ENCODE data around the gene RNASE9.
"Not testable (repeated sequence)": the region's sequence is repeated elsewhere in the genome, so short reads cannot be mapped to it uniquely, and the experiment has no call there.

Gene RNASE9

DNA sequence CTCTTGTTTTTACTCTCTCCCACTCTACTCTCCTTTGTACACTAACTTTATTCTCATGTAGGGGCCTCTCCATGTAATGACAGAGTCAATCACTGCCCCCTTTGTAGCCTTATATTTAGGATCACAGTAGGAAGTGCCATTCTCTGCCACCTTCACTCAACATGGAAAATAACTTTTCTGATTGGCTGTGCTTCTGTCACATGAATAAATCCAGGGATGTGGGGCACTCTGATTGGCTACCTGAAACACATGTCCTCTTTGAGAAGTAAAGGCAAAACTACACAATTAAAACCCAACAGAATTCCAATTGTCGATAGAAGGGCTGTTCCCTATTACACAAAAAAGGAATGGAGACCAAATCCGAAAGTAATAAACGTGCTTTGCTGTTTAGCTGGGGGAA lies at the start of gene RNASE9:
Gene RNASE9 (minus strand): TSS at position 87 of the 400 bp plus-strand sequence.
- no peak for DNase-seq
- intact Hi-C loops (cut with DNase I), result no loop called here

DNA sequence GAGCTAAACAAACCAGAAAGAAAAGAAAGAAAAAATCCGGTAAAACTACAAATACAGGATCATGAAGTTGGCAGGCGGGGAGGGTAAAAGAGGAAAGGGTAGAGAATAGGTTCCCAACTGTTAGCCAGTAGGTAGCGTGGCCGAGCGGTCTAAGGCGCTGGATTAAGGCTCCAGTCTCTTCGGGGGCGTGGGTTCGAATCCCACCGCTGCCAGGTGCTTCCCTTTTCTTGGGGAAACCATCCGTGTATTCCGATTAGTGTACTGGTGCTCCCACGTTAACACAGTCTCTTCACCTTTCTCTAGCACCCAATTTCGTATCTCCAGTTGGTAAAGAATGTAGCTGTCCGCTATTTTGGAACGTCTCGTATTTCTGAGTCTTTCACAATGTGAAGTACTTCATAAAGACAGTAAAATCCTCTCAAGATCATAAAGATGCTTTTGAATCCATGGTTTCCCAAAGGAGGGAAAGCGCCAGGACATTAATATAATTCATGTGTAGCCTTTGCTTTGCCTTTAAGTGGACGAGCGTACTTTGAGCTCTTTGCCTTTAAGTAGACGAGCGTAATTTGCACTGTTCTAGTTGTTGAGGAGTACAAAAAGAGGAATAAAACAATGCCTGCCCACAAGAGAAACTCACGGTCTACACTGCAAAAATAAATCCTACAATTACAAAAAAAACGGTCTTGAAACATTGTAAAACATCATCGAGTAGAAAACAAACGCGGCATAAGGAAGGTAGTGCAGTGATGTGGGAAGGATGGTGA lies 49.3 kb upstream of the RNASE9 start:
- intact Hi-C loops (cut with DNase I), result no loop called here
- DNase-seq, result peak; percentile 64 to 97 (median 78)

DNA sequence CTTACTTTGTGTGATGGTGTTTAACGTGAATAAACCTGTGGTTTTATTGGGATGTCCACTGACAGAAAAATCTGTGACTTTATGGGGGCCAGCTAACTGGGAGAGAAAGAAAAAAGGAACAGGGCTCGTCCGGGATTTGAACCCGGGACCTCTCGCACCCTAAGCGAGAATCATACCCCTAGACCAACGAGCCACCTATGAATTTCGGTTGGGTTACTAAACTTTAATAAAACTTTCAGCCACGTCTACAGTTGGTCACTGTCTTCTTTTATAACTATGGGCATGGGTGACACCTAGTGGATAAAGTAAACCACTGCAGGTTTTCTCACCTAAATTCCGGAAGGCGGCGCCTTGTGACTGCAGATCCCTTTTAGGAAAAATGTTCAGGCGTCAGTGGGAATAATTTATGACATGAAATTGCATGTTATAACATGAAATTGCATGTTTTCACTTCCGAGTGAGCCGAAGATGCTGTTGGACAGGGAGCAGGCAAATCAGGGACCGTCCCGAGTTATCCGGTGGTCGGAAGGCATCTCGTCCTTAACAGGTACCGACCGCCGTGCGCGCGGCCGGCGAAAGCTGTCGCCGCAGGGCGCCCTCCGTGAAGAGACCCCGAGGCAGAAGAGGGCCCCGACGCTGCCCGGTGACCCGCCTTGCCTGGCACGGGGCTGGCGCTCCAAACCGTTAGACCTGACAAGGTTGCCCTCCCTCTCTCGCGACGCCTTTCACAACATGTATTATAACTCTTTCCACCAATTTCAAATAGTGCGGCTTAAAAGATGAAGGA lies 48.6 kb upstream of the RNASE9 start:
- DNase-seq, result peak in 9 of 10 donors; percentile 23 to 93 (median 59)
- intact Hi-C loops (cut with DNase I), result loop anchor here (1.0 to 5.0 kb wide), 4 partner anchors 78 to 282 kb away; partner anchors contain the start of genes PIP4P1 and TEP1

DNA sequence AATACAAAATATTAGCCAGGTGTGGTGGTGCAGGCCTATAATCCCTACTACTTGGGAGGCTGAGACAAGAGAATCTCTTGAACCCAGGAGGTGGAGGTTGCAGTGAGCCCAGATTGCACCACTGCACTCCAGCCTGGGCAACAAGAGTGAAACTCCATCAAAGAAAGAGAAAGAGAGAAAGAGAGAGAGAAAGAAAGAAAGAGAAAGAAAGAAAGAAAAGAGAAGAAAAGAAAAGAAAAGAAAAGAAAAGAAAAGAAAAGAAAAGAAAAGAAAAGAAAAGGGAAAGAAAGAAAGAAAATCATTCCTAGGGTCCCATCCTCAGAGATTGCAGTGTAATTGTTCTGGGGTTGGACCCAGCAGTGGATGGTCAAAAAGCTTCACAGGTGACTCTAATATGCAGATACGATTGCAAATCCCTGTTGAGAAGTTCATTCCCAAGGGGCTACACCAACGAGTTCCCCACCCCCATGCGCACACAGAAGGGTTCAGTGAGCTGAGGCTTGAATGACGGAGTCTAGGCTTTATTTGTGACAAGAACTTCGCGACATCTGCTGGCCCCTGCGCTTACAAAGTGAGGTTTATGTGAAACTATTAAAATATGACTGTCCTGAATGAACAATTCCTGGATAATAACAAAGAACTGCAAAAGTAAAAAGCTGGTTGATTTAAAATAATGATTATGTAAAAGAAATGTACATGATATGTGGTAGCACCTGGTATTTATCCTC lies 47.7 kb upstream of the RNASE9 start:
- intact Hi-C loops (cut with DNase I), result loop anchor here (1.0 to 5.0 kb wide), 4 partner anchors 77 to 281 kb away; partner anchors contain the start of genes PIP4P1 and TEP1

DNA sequence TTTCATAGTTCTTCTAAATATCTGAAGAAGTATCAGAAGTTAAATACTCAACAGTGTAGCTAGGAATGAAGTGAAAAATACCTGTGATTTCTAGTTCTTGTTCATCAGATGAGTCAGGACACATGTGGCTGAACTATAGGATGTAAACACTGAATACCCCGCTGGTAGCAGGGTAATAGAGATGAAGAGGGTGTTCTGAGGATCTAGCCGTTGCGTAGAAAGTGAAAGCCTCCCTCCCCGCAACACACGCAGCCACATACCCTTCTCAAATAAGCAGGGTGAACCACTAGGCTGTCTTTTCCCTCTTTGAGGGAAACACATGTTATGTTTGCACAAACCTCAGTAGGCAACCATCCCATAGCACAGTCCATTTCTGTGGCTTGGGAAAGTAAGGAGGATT lies 46.8 kb upstream of the RNASE9 start:
- DNase-seq, result no peak
- intact Hi-C loops (cut with DNase I), result loop anchor here (2.0 to 5.0 kb wide), 2 partner anchors 145 to 195 kb away; partner anchors contain the start of genes PIP4P1 and TEP1

More for the DNA sequence above, 47.7 kb upstream of the RNASE9 start:
- no peak for DNase-seq

DNA sequence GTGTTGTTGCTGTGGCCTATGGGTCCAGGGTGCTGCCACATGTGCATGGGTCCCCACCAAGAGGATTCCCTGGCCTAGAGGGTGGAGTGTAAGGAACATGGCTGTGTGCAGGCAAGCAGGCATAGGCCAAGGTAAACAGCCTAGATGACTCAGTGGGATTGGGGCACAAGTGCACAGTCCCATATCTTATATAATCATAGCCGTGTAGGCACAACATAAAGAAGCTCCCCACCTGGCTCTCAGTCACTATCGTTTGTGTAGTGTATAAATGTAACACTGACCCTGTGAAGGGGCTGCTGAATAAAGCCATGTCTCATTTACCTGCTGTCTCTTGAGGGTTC lies 46.0 kb upstream of the RNASE9 start:
- DNase-seq, result no peak
- intact Hi-C loops (cut with DNase I), result loop anchor here (5.0 kb wide), 1 partner anchor 145 kb away; the partner anchor contains the start of gene PIP4P1

DNA sequence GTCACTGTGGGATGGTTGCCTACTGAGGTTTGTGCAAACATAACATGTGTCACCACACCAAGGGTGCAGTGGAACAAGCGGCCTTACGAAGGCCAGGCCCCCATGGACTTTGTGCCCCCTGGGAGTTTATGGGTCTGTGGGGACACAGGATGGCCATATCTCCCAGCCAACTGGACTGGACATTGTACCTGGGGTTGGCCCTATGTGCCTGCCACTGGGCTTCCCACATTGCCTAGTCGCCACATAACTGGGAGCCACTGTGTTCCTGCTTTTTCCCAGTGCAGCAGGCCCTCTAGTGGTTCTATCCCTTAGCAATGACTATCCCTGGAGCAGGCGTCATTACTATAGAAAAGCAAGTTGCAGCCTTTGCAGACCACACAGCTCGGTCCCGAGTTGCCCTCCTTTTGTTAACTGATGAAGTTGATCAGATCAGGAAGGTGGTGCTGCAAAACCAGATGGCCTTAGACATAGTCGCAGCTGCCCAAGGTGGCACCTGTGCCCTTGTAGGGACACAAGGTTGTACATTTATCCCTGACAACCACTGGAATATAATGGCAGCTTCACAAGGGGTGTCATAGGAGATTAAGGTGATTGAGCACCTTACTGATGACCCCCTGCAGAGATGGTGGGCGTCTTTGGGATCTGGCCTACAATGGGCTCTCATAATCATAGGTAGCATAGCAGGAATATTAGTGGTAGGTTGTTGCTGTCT lies 45.5 kb upstream of the RNASE9 start:
- peak in 1 of 10 donors; percentile 28 for DNase-seq
- intact Hi-C loops (cut with DNase I), result loop anchor here (5.0 kb wide), 1 partner anchor 144 kb away; the partner anchor contains the start of gene PIP4P1

DNA sequence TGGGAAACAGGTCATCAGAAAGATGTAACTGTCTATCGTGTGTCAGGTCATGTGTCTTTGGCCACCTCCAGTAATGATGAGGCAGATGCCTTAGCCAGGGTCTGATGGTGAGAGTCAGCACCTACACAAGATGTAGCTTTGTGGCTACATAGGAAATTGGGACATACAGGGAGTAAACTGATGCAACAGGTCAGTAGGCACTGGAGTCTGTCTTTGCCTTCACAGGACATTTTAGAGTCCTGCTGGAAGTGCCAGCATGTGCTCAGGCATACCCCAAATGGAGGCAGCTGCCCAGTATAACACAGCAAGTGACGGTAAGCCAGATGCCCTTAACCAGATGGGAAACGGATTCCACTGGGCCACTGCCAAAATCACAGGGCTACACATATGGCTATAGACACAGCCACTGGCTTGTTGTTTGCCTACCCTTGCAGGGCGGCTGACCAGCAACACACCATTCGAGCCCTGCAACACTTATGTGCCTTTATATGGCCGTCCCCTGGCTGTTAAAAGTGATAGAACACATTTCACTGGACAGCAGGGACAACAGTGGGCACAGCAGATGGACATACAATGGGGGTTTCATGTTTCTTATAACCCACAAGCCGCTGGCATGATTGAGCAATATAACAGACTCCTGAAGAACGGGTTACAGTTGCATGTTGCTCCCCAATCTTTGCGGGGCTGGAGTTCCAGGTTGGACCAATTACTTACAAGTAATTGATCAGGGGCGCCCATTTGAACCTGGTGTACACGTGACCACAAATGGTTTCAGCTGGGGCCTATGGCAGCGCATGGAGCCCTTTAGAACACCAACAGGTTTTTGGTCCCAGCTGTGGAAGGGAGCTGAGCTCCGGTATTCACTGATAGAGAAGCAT lies 43.2 kb upstream of the RNASE9 start:
- intact Hi-C loops (cut with DNase I), result no loop called here
- DNase-seq, result peak in 1 of 10 donors; percentile 70

DNA sequence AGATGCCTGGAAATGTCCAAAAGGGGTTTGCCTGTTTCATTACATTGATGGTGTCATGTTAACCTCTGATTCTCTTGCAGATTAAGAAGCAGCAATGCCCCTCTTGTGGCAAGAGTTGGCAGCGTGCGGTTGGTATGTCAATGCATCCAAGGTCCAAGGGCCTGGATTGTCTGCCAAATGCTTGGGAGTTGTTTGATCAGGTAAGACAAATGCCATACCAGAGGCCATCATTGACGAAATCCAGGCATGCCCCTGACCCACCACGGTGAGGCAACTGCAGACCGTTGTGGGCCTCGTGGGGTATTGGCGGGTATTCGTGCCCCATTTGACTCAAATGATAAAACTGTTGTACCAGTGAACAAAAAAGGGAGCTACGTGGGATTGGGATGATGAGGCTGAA lies 41.7 kb upstream of the RNASE9 start:
- DNase-seq, result peak in 1 of 10 donors; percentile 34
- intact Hi-C loops (cut with DNase I), result no loop called here

DNA sequence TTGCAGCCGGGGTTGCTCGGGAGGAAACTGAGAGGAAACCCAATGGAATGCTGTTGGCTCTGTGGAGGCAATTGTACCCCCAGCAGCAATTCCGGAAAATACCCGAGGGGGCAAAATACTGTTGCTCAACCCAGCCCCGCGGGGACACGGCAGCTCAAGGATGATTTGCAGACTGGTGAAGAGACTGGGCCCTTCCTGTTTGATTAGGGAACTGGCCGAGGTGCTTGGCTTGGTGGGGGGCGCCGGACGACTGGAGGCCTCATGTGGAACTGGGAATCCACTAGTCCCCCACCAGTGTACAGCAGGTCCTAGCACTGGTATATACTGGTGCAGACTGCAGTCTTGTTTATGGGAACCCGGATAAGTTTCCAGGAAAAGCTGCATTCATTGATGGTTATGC lies 40.7 kb upstream of the RNASE9 start:
- intact Hi-C loops (cut with DNase I), result no loop called here
- peak in 1 of 10 donors; percentile 75 for DNase-seq

DNA sequence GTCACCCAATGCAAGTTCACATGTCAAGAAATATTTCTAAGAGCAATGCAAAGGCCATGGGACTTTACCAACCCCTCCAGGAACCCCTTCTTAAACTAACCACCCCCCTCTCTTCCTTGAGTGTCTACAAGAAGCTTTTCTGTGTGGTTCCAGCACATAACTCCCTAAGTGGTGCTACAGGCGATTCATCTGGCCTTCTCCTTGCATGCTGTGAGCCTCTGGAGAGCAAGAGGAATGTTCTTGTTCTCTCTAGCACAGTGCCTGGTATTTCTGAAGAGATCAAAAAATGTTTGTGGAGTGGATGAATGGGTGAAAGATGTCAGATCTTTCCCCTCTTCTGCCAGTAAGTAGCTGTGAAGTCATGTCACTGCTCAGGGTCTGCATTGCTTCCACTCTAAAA lies 36.3 kb upstream of the RNASE9 start:
- intact Hi-C loops (cut with DNase I), result no loop called here
- no peak for DNase-seq

DNA sequence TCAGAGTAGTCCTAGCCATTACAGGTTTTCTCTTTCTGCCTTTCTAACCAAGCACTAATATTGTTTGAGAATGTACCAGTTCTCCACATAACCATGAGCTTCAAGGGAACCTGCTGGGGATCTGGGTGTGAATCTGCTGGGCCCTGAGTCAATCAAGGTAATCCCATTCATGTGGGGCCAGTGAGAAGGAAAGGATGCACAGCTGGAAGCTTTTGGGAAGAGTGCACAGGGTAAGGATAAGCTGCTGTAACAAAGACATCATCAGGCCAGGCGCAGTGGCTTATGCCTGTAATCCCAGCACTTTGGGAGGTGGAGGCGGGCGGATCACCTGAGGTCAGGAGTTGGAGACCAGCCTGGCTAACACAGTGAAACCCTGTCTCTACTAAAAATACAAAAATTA lies 34.9 kb upstream of the RNASE9 start:
- intact Hi-C loops (cut with DNase I); DNase-seq: not testable (repeated sequence)

DNA sequence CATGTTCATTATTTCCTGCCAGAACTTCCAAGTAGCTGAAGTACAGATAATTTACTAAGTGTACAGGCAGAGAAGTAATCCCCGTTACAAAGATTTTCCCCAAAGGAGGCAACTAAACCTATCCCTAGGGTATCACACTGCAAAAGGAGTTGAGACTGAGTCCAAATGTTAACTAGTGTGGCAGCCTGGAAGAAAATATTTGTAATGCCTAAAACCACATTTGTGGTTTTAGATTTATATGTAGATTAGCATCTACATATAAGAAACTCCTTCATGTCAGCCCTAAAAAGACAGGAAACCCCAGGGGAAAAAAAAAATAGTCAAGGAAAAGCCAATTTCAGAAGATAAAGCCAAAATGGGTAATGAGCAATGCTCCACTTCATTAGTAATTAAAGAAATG lies 31.7 kb upstream of the RNASE9 start:
- no peak for DNase-seq
- intact Hi-C loops (cut with DNase I), result no loop called here

DNA sequence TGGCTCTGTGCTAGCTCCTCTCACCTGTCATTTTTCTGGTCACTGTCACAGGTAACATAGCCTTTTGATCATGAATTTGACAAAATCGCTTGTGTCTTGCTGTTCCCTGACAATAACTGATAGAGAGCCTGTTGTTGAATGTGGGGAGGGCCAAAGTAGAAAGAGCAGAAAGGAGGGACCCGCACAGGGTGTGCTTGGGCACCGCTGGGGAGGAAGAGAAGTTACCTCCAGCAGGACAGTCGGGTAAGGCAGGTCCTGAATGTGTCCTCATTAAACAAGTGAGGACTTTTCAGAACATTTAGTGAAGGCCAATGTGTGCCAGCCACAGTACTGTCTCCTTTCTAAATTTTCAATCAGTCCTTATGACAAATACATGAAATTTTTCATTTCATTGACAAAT lies 30.4 kb upstream of the RNASE9 start, which contains the start of gene RNASE12:
Gene RNASE12 (minus strand): TSS at position 142 of the 400 bp plus-strand sequence. CDS start 653 bp downstream, outside the sequence.
- DNase-seq, result no peak
- intact Hi-C loops (cut with DNase I), result no loop called here

DNA sequence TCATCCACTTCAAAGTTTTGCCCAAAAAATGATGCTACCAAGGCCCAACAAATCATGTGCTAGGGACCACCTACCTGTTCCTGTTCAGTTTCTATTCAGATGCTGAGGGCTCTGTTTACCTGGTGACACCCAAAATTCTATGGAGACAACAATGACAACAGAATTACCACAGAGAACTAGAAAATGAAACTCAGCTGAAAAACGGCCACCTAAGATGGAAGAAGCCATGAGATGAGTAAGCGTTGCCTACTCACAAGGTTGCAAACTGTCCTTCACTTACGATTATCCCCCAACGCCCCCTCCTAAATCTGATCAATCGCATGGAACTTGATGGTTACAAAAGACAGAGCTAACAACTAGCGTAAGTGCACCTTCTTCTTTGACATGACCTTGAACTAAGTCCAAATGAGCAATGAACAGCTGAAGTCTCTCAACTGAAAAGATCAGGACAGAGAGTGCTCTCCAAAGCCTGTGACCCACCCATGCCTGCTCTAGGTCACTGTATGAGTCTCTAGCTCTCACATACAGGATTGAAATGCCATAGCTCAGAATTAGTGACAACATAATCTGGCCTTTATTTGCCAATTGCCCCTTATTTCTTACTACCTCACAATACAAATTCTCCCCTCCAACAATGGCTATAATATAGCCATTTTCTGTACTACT lies 26.8 kb upstream of the RNASE9 start, which contains the start of gene RNASE11:
Gene RNASE11 (minus strand): TSS at position 513 of the 666 bp plus-strand sequence.
- DNase-seq, result no peak
- intact Hi-C loops (cut with DNase I), result no loop called here

DNA sequence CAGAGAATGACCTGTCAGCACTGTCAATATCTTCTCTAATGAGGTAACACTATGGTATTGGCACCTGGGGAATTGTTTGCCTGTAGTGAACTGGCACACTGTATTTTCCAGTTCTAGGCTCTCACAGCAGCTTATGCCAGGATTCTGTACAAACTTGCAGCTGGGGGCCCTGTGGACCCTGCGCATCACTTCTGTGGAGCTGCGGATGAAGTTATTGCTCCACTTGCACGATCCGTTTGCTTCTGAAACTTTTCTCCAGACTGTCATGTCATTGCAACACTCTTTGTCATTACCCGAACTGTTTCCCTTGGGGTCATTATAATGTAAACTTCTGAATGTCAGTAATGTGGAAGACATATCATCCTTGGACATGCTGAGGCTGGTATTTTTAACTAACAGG lies 23.1 kb upstream of the RNASE9 start:
- intact Hi-C loops (cut with DNase I), result no loop called here
- DNase-seq, result no peak

DNA sequence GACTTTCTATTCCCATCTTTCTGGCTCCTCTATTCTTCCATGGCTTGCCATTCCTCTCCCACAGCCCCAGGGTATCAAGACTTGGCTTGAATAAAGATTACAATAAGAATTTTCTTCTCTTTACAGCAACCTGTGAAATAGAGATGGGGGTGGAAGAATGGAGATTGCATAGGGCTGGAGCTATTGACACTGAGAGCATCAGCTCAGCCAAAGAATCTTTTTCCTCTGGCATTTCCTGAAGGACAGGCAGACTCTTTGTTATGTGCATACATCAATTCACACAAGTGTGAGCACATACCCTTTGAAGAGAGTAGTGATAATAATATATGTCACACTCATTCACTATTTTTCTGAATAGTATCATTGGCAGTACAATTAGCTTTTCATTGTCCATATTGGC lies 22.3 kb upstream of the RNASE9 start:
- intact Hi-C loops (cut with DNase I), result no loop called here
- DNase-seq, result no peak

DNA sequence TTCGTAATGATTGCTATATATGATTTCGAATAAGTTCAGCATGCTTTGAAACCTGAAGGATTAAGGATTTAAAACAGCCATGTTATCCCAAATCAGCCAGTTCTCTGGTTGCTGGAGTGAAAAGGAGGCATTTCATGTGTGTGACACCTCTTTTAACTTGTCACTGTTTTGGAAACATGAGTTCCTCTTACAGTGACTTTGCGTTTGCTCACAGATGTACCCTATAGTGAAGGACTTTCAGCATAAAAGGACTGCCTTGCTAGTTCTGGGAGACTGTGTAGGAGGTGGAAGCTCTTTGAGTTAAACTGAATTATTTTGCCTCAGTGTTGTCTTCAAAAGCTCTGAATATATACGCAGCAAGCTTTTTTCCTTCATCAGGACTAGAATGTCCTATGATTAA lies 19.4 kb upstream of the RNASE9 start:
- no peak for DNase-seq
- intact Hi-C loops (cut with DNase I), result no loop called here

All from posterior cingulate gyrus (tissue), 11 donors.